Lower leg skin (tissue), 3 donors: ENCODE results near the gene RPL10.

Source experiments
- CTCF ChIP-seq, 3 donors: fragments of 450-650 bp; IDR thresholded peaks; one replicate each; pipeline ENCODE4 v1.5.1; 2016; ENCODE audit warnings: antibody characterized with exemption in 3 of 3, mild to moderate bottlenecking in 3 of 3, moderate library complexity in 2 of 3
- POLR2A ChIP-seq, 2 donors: fragments of 450-650 bp; IDR thresholded peaks; one replicate each; pipeline ENCODE4 v1.6.1; 2016 to 2017; ENCODE audit warnings: antibody characterized with exemption in 2 of 2, mild to moderate bottlenecking in 1 of 2, moderate library complexity in 1 of 2

GRCh38 chrX:154396973-154397887 lies 947 bp upstream of the RPL10 start:
- TF ChIP-seq CTCF (IDR thresholded peaks at IDR 0.05) (no peak), POLR2A (IDR thresholded peaks at IDR 0.05) (no peak)
